Fibroblast of the aortic adventitia (primary cell): Measurements from ENCODE around the gene ADIRF. TPM values are rescaled to one million over a fixed set of nuclear protein-coding genes. Genes with fewer than 3 reads are reported as not detected.

Experiments used
- DNase-seq: peaks from one replicate; pipeline ENCODE4 v3.0.0-alpha.2; 2010; ENCODE audit warnings: low read depth
- H3K4me3 ChIP-seq: 2 replicates; pipeline ENCODE4 v1.5.1; 2011; ENCODE audit warnings: low read depth, mild to moderate bottlenecking, control low read depth, low read length, moderate library complexity
- total RNA-seq: library from RNA; depleted of rRNA; stranded (reverse); fragments of >200 nt; gene quantifications from 2 replicates; pipeline ENCODE4 v1.2.3, GENCODE V29; 2012; ENCODE audit warnings: low replicate concordance
- TF ChIP-seq, protein P1 (sequence below): IDR thresholded peaks from 2 replicates; pipeline ENCODE4 v1.5.1; 2011; ENCODE audit warnings: mild to moderate bottlenecking, low read length, control low read depth, inconsistent platforms; ENCODE audit not compliant: insufficient read depth

ADIRF gene
- total RNA-seq, 1 donor: 37.8 TPM

DNA sequence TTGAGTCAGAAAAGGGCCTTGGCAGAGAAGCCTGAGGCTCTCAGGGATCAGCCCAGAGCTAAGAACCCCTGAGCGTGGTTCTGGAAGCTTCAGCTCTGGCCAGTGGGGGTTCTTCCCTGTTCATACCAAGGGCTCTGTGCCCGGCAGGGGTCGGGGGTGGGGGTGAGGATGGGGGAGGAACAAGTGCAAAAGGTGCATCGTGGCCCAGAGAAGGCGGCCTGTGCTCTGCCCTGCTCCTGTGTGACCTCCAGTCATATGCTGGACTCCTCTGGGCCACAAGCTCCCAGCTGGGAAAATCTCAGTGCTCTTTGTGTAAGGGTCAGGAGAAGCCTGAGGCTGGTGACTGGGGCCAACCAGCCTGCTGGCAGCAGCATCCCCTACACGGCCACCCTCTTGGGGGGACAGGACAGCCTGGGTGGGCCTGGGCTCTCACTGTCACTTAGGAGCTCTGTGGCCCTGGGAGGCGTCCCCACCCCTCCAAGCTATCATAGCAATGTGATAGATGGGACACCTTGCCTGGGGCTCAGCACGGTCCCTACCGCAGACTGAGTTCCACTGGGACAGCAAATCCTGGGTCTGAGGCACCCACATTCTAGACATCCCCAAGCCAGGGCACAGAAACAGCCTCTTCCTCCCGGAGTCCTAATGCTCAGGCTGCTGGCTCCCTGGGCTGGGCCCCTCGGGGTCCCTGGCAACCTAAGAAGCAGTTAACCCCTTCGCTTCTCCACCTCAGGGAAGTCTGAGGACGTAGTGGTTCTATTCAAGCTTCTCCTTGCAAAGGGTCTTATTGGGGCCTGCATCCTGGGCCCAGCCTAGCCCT lies 13.4 kb upstream of the ADIRF start:
- no peak for DNase-seq
- no peak overlapping the region for H3K4me3 ChIP-seq
- TF ChIP-seq, protein P1, sequence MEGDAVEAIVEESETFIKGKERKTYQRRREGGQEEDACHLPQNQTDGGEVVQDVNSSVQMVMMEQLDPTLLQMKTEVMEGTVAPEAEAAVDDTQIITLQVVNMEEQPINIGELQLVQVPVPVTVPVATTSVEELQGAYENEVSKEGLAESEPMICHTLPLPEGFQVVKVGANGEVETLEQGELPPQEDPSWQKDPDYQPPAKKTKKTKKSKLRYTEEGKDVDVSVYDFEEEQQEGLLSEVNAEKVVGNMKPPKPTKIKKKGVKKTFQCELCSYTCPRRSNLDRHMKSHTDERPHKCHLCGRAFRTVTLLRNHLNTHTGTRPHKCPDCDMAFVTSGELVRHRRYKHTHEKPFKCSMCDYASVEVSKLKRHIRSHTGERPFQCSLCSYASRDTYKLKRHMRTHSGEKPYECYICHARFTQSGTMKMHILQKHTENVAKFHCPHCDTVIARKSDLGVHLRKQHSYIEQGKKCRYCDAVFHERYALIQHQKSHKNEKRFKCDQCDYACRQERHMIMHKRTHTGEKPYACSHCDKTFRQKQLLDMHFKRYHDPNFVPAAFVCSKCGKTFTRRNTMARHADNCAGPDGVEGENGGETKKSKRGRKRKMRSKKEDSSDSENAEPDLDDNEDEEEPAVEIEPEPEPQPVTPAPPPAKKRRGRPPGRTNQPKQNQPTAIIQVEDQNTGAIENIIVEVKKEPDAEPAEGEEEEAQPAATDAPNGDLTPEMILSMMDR: no peak

DNA sequence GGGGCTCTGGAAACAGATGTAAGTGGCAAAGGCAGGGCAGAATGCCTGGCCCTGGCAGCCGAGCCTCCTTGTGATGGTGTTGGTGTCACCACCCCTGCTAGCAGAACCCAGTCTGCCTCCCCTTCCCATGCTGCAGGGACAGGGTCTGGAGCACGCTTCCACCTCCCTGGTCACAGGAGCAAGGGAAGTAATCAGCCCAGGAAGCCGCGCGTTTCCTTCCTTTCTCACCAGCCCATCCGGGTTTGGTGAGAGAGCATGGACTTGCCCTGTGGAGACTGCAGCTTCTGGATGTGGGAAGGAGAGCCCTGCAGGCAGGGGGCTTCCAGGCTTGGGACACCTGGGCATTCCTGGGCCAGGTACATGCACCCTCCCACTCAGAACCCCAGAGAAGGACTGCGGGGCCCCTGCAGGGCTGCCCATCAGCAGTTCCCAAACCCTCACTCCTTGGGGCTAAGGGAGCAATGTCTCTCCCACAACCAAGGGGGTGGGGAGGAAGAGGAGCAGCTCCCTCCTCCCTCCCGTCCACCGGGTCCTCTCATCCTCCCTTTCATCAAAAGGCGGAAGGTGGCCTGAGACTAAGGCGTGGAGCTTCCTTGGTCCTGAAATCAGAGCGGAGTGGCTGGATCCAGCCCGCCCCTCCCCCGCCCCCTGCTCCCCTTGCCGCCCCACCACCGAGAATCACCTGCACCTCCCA lies 12.6 kb upstream of the ADIRF start:
- TF ChIP-seq, protein P1: no peak
- DNase-seq: no peak
- no peak overlapping the region for H3K4me3 ChIP-seq

DNA sequence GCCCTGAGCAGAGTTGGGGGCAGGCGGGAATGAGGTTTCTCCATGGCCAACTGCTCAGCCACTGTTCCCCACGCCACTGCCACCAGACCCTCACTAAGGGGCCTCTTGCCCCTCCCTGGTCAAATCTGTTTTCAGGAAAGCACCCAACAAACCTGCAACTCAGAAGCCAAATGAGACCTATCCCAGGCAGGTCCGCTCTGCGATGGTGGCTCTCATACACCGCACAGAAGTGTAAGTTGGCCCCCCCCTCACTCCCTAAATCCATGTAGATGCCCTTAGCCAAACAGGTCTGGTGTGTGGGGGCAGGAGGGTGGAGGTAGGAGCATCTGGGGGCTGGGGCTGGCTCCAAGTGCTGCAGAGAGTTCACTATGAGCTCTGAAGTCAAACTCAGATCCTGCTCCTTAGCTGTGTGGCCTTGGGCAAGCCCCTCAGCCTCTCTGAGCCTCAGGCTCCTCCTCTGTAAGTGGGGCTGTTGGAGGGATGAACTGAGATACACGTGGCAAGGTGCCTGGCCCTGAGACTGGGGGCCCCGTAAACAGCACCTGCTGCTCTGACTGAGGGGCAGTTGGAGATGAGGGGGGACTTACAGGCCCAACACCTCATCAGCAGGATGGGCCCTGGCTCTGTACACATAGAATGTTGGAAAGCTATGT lies 12.0 kb upstream of the ADIRF start:
- TF ChIP-seq, protein P1: no peak
- DNase-seq: no peak
- no peak overlapping the region for H3K4me3 ChIP-seq

DNA sequence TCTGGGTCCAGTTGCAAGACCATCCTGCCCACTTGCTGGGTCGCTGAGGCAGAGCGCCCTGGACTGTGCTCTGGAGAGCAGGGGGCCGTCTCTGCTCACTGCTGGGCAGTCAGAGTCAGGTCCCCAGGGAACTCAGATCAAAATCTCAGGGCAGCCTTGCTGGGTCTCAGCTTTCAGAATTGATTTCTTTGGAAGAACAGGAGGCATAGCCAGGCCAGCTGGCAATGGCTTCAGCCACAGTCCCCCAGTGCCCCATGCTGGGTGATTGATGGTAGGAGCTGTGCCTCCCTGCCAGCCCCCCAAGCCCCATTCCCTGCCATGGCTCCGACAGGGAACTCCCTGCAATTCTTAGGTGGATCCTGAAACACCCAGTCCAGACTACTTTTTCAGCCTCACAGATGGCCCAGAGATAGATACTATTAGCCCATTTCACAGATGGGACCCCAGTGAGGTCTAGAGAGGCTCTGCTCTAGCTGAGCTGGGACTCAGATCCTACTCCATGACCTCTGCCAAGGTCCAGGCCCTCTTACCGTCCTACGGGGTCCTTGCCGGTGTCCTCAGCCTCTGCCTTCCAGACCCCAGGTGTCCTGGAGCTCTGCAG lies 11.3 kb upstream of the ADIRF start:
- TF ChIP-seq, protein P1: no peak
- DNase-seq: no peak
- no peak overlapping the region for H3K4me3 ChIP-seq

DNA sequence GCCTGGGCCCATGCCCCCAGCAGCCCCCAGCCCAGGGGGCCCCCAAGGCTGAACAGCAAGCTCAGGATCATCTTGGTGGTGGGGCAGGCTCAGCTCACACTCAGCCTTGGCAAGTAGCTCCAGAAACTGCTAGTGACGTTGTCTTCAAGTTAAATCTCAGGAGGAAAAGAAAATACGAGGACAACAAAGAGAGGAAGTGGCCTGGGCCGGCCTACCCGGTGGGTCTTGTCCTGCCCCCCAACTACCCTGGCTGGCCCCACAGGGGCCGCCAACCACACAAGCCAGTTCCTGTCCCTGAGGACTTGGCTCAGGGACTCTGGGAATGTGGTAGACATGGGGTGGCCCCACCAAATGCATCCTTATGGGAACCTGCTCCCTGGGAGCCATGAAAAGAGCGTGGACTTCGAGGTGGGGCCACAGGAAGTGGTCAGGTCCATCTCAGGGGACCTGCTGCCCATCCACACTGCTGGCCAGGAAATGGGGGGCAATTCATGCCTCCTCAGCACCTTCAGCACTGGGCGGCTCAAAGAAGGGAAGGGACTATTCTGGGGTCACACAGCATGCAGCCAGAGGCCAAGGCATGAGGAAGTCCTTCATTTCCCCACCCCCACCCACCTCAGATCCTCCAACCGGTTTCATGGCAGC lies 10.7 kb upstream of the ADIRF start, which contains the start of gene MMRN2:
TSS of gene MMRN2 (minus strand) at position 145 of the 645 bp plus-strand sequence. CDS start at position 71, 74 bp downstream.
- DNase-seq: no peak
- TF ChIP-seq, protein P1: no peak

More for the DNA sequence above, 10.7 kb upstream of the ADIRF start, which contains the start of gene MMRN2:
- H3K4me3 ChIP-seq: no peak within 1 kb of the TSS
